SIG-M5 treated with dmso at 0.1 percent for 504 hours (cell line): Measurements from ENCODE around the gene ACAT2.
A peak's percentile ranks its signal among the peaks of the same experiment; 100 is the strongest.
"Not testable (repeated sequence)": the region's sequence is repeated elsewhere in the genome, so short reads cannot be mapped to it uniquely, and the experiment has no call there.

Experiments
- DNase-seq: peaks from one replicate; lab custom pipeline; 2025; ENCODE audit not compliant: unreplicated experiment; lab: John Stamatoyannopoulos, UW

Gene ACAT2

DNA sequence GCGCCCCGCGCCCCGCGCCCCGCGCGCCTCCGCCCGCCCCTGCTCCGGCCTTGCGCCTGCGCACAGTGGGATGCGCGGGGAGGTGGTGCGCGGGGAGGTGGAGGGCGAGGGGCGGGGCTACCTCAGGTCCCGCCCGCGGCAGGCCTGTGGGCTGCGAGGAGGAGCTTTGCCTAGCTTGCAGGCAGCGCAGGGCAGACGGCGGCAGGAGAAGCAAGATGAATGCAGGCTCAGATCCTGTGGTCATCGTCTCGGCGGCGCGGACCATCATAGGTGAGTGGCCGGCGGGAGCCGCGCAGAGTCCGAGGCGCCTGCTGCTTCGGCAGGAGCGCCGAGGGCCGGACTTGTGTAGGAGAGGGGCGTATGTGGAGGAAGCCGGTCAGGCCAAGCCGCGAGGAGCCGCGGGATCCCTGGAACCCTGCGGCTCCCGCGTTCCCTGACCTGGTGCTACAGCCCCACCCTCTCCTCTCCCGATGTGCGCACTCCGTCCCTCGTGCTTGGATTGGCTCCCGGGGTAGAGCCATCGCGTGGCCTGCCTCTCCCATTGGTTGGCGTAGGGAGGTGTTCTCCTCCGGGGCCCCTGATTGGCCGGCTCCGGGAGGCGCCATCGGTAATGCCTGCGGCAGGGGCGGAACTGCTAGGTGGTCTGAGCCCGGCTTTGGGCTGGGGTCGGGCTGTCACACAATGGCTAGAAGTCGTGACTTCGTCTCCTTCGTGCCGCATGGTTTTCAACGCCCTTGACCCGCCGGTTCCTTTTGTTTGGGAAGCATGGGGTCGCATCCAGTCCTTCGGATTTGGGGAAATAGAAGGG, at the start of gene ACAT2:
TSS of gene ACAT2 (plus strand) at position 173 of the 808 bp plus-strand sequence. CDS start at position 216, 43 bp downstream.
- peak; percentile 95 for DNase-seq

- DNase-seq, result not testable (repeated sequence)
Observed at GRCh38 chr6:159712389-159712788, 49.5 kb upstream of the ACAT2 start.

- DNase-seq, result no peak
Observed at GRCh38 chr6:159713984-159714383, 47.9 kb upstream of the ACAT2 start.

DNA sequence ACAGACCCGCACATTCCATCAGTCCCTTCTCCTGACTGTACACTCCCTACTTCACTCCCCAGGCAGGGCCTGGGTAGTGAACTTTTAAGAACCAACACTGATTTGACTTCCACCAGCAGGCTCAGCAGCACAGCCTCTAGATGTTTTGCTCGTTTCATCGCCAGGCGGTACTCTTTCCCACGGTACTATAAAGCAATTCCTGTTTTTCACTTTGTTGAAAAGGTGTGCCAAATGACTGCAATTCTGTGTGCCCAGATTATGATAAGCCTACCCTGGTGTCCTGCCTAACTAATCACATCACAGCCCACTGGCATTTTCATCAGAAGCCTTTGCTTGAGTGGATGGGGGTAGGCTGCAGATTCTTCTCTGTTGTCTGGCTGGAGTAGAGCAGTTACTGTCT, 47.4 kb upstream of the ACAT2 start:
- no peak for DNase-seq

DNA sequence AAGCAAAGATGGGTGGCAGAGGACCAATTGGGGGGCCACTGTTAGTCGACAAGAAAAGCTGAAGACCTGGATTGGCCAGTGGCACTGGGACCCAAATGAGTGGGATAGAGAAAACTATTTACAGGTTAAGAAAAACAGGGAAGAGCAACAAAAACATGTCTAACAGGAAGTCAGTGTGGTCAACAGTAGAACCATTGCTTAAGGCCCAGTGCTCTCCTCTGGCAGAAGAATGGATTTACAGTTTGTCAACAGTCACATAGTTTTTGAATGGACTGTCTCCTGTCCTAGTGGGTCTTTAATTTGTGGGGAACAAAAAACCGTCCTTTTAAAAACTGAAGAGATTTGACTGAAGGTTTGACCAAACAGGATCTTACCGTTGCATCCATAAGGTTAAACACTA, 46.7 kb upstream of the ACAT2 start:
- DNase-seq, result no peak

- DNase-seq, result no peak
Observed at GRCh38 chr6:159715605-159716004, 46.2 kb upstream of the ACAT2 start.

DNA sequence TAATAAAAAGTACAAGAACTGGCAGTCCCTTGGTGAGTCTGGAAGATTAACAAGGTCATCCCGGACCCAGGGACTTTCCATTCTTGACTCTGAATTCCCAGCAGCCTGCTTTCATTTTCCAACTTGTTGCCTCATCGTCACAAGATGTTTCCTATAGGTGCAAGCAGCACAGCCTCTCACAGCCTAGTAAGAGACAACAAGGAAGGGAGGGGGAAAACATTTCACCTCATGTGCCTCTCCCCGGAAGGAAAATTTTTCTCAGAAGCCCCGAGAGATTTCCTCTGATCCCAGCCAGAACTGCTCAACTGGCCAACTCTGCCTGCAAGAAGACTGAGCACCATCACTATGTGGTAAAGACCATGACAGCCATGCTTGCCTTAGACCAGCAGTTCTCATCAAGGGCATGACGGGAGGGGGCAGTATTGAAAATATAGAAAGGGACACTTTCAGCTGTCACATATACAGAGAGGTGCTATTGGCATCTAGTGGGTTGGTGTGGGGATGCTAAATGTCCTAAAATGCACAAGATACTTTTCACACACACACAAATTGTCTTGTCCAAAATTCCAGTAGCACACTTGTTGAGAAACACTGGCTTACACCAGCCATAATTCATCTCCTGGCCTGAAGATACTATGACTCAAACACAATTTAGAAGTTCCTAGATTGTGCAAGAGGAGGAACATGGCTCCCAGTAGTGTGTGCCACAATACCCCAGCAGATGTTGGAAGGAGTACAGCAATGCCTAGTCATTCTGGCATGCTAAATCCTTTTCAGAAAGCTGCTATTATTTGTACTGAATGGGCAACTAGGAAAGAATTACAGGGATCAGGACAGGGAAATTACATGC, 45.4 kb upstream of the ACAT2 start:
- peak; percentile 89 for DNase-seq

DNA sequence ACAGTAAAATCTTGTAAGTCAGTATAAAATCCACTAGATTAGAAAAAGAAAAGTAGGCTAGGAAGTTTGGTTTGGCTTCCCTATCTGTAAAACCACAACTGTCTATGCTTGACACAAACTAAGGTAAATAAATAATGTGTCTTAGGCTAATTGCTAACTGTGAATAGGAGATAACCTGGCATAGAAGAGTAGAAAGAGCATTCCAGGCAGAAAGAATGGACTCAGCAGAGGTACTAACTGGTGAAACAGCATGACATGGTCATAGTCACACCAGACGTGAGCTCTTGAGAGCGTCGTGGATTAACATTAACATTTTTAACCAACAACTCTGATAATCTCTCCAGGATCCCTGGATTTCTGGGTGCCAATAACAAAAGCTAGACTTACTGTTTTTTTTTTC, 43.2 kb upstream of the ACAT2 start:
- DNase-seq, result no peak

- DNase-seq, result no peak
Observed at GRCh38 chr6:159719287-159719686, 42.6 kb upstream of the ACAT2 start.

DNA sequence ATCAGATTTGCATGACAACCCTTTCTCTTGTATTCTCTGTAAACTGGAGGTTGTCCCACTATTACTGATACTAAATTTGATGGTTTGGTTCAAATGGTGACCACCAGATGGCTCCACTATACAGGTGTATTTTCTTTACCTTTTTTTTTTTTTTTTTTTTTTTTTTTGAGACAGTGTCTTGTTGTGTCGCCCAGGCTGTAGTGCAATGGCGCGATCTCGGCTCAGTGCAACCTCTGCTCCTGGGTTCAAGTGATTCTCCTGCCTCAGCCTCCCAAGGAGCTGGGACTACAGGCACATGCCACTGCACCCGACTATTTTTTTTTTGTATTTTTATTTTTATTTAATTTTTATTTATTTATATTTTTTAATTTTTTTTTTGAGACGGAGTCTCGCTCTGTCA, 41.1 kb upstream of the ACAT2 start:
- no peak for DNase-seq

DNA sequence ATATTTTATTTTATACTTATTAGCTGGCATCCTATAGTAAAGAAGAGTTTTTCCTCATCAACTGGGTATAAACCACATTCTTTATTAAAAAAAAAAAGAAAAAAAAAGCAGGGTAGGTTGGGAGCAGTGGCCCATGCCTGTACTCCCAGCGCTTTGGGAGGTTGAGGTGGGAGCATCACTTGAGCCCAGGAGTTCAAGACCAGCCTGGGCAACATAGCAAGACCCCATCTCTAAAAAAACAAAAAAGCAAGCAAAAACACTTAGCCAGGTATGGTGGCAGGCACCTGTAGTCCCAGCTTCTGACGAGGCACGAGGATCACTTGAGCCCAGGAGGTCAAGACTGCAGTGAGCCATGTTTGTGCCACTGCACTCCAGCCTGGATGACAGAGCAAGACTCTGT, 39.9 kb upstream of the ACAT2 start:
- not testable (repeated sequence) for DNase-seq

- DNase-seq, result no peak
Observed at GRCh38 chr6:159722655-159723054, 39.2 kb upstream of the ACAT2 start.

- no peak for DNase-seq
Observed at GRCh38 chr6:159723259-159723658, 38.6 kb upstream of the ACAT2 start.

- no peak for DNase-seq
Observed at GRCh38 chr6:159724778-159725177, 37.1 kb upstream of the ACAT2 start.

DNA sequence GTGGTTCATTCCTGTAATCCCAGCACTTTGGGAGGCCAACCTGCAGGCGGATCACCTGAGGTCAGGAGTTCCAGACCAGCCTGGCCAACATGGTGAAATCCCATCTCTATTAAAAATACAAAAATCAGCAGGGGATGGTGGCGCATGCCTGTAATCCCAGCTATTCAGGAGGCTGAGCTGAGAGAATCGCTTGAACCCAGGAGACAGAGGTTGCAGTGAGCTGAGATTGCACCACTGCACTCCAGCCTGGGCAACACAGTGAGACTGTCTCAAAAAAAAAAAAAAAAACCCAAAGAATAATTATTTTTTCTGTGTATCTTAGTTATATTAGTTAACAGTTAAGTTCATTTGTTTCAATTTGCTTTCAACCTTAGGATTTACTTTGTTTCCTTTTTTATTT, 36.6 kb upstream of the ACAT2 start:
- not testable (repeated sequence) for DNase-seq

DNA sequence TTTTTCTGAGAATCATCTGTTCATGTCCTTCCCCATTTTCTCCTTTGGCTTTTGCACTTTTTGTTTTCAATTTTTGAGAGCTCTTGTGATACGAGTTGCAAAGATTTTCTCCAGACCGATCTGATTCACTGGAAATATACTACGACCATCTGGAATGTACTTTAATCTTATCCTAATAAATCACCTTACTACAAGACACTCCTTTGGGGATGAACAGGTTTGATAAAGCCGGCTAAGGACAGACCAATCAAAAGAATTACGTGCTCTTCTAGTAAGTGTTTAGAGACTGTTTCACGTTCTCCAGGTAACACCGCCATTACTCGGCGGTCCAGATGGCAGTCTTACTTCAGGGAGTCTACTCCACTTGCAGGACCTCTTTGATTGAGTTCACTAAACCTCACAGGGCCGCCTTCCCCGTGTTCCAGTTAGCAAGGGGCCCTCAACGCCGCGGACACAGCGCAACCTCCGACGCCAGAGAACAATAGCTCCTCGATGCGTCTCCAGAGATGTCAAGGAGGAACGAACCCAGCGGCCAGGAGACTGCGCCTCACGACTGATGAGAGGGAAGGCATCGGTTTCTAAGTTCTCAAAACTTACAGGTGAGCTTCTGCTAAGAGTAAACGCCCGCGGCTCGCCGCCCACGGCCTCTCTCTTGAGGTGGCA, 35.5 kb upstream of the ACAT2 start:
- DNase-seq, result no peak

GRCh38 chr6:159726918-159727716, 34.7 kb upstream of the ACAT2 start, which contains the start of gene WTAP:
Gene WTAP, plus strand, starts transcription at chr6:159727506. Its CDS starts 8,760 bp downstream, at chr6:159736266.
- DNase-seq, result peak; percentile 91

- no peak for DNase-seq
Observed at GRCh38 chr6:159727717-159728445, 34.0 kb upstream of the ACAT2 start.

DNA sequence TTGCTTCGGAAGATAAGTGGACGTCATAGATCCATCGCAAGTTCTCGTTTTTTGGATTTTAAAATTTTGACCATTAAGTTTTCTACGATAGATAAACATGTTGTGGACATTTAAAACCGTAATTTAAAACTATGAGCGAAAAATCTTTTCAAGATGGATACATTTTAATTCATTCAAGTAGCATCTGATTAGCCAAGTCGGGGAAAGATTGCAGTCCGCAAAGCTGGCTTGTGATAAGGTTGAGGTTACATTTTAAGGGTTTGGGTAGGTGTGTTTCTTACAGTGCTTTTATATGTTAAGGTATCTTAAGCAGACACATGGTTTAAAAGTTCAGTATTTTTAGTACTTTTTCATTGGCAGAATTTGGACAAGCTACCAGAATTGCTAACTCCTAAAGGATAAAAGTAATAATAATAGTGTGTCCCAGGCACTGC, 33.3 kb upstream of the ACAT2 start:
- DNase-seq, result no peak
